Thyroid gland (tissue), 4 donors: ENCODE data around the gene TRAP1.
A peak's percentile ranks its signal among the peaks of the same experiment; 100 is the strongest.

Experiments
- CTCF ChIP-seq, 6 experiments: fragments of 200-600 bp in 3 of 6; fragments of 450-650 bp in 3 of 6; sonication (generic) in 3 of 6; IDR thresholded peaks; one replicate each; pipeline ENCODE4 v1.5.1; 2016 to 2019; ENCODE audit warnings: antibody characterized with exemption in 6 of 6, mild to moderate bottlenecking in 2 of 6, inconsistent platforms in 1 of 6, moderate library complexity in 1 of 6
- POLR2A ChIP-seq, 2 donors: fragments of 450-650 bp; IDR thresholded peaks; one replicate each; pipeline ENCODE4 v1.6.1; 2017; ENCODE audit warnings: antibody characterized with exemption in 2 of 2, mild to moderate bottlenecking in 2 of 2, moderate library complexity in 1 of 2

- no peak for TF ChIP-seq CTCF (IDR thresholded peaks at IDR 0.05)
- TF ChIP-seq POLR2A (IDR thresholded peaks at IDR 0.05), result peak; percentile 53 to 78
Observed at GRCh38 chr16:3717235-3718018, at the start of gene TRAP1.
